AG09309 (cell line): ENCODE data around the gene MYRF.

Source experiments
- DNase-seq: peaks from one replicate; pipeline ENCODE4 v3.0.0-alpha.2; 2010; ENCODE audit warnings: low read depth
- H3K4me3 ChIP-seq: 2 replicates; pipeline ENCODE4 v1.5.1; 2011; ENCODE audit warnings: mild to moderate bottlenecking, low read depth, low read length, moderate library complexity; ENCODE audit not compliant: control insufficient read depth
- CTCF ChIP-seq: IDR thresholded peaks from 2 replicates; pipeline ENCODE4 v1.5.1; 2011; ENCODE audit warnings: mild to moderate bottlenecking, low read depth, low read length, inconsistent platforms; ENCODE audit not compliant: insufficient read depth, control insufficient read depth; ENCODE audit errors: missing control alignments

The MYRF gene

DNA sequence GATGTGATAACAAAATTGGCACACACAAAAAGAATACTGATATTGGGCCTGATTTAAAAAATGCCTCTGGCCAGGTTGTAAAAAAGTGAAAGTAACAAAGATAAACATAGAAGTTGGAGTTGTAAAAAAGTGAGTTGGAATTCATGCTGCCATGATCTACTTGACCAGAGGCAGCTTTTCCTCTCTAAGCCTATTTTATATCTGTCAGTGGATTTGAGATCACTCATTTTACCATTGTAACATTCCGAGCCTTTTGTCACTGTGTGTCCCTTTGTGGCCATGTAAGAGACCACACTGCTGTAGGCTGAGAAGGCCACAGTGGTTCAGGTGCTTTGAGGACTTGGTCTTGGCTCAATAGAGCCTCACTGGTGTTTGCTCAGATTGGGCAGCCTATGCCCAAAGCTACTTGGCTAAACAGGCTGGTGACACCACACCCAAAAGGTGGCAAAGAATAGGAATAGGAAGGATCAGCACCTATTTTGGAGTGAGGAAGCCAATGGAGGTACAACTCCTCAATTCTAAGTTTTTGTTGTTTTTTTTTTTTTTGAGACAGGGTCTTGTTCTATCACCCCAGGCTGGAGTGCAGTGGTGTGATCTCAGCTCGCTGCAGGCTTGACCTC is 47.3 kb downstream of the MYRF start:
- no peak for DNase-seq
- TF ChIP-seq CTCF = no peak
- no peak overlapping the region for H3K4me3 ChIP-seq

GRCh38 chr11:61800331-61801281 is 48.2 kb downstream of the MYRF start:
- TF ChIP-seq CTCF = no peak
- DNase-seq = no peak

DNA sequence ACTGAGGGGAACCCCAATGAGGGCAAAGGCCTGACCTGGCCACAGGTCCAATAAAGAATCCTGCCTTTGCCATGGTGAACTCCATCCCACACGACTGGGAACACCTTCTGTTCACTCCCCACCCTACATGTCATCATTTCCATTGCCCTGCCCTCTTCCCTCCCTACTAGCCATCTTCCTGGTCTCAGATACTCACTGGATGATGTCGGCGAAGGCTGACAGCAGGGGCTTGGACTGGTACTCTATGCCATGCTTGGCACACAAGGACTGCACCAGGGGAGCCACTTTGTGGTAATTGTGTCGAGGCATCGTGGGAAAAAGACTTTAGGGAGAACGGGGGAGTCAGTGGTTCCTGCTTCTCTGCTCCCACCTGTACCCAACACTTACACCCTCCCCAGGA is 50.2 kb downstream of the MYRF start:
- no peak overlapping the region for H3K4me3 ChIP-seq
- DNase-seq = no peak
- TF ChIP-seq CTCF = no peak

More at GRCh38 chr11:61800331-61801281, 48.2 kb downstream of the MYRF start:
- no peak overlapping the region for H3K4me3 ChIP-seq

- no peak for DNase-seq
- no peak for TF ChIP-seq CTCF
- H3K4me3 ChIP-seq = no peak overlapping the region
Observed at GRCh38 chr11:61803889-61804647, 51.6 kb downstream of the MYRF start.

DNA sequence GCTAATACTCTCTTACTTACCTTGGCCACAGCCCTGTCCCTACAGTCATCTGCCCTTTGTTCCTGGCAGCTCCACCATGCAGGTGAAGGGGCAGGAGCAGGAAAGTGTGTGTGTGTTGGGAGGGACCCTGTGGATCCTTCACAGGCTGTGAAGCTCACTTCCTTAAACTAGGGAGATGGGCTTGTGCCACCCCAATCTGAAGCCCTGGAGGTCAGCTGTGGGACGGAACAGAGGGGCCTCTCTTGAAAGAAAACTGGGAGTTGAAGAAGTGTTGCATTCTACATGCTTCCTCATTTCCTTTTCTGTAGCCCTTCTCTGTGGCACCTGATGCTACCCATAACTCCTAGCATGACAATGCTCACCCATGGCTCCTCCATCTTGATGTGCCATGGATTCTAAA is 52.7 kb downstream of the MYRF start:
- TF ChIP-seq CTCF = no peak

GRCh38 chr11:61806785-61807184 is 54.3 kb downstream of the MYRF start:
- TF ChIP-seq CTCF = no peak
- H3K4me3 ChIP-seq = no peak overlapping the region
- no peak for DNase-seq

More for the DNA sequence above, 52.7 kb downstream of the MYRF start:
- no peak for DNase-seq
- no peak overlapping the region for H3K4me3 ChIP-seq
